Measurements from ENCODE around the gene VSTM2A. TPM values are rescaled to one million over a fixed set of nuclear protein-coding genes. Genes with fewer than 3 reads are reported as not detected.

VSTM2A gene
- total RNA-seq, 1 donor from 2014 or later, result not detected

DNA sequence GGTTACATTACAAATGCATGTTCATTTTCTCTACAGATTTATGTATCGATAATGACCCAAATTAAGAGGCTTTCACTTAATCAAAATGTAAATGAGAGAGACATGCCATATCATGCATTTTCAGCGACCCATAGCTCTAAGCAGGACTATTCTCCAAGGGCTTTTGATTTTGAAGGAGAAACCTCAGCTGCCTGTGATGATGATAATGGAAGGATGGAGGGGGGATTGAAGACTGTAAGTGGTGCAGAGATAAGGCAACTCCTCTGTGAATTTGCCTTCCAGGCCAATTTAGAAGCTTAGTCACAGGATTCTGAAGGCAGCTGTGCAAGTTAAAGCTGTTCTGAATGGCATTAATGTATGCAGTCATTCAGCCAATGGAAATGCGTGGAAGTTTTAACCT lies 8.3 kb downstream of the VSTM2A start:
- DNase-seq (ENCODE audit: extremely low spot score, unreplicated experiment), result no peak
- no peak overlapping the region for H3K27ac Mint-ChIP-seq (ENCODE audit: unreplicated experiment)
- TF ChIP-seq, protein P1, sequence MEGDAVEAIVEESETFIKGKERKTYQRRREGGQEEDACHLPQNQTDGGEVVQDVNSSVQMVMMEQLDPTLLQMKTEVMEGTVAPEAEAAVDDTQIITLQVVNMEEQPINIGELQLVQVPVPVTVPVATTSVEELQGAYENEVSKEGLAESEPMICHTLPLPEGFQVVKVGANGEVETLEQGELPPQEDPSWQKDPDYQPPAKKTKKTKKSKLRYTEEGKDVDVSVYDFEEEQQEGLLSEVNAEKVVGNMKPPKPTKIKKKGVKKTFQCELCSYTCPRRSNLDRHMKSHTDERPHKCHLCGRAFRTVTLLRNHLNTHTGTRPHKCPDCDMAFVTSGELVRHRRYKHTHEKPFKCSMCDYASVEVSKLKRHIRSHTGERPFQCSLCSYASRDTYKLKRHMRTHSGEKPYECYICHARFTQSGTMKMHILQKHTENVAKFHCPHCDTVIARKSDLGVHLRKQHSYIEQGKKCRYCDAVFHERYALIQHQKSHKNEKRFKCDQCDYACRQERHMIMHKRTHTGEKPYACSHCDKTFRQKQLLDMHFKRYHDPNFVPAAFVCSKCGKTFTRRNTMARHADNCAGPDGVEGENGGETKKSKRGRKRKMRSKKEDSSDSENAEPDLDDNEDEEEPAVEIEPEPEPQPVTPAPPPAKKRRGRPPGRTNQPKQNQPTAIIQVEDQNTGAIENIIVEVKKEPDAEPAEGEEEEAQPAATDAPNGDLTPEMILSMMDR (IDR thresholded peaks at IDR 0.05), result no peak
- no peak overlapping the region for H3K4me3 Mint-ChIP-seq (ENCODE audit: unreplicated experiment)
- peaks cover 20% of the 10 kb centered on the region for H3K27me3 Mint-ChIP-seq (ENCODE audit: unreplicated experiment)
- no peaks in the 10 kb centered on the region for H3K36me3 Mint-ChIP-seq (ENCODE audit: unreplicated experiment)
- no peaks in the 10 kb centered on the region for H3K9me3 Mint-ChIP-seq (ENCODE audit: unreplicated experiment)
- no peaks in the 10 kb centered on the region for H3K4me1 Mint-ChIP-seq (ENCODE audit: unreplicated experiment)

DNA sequence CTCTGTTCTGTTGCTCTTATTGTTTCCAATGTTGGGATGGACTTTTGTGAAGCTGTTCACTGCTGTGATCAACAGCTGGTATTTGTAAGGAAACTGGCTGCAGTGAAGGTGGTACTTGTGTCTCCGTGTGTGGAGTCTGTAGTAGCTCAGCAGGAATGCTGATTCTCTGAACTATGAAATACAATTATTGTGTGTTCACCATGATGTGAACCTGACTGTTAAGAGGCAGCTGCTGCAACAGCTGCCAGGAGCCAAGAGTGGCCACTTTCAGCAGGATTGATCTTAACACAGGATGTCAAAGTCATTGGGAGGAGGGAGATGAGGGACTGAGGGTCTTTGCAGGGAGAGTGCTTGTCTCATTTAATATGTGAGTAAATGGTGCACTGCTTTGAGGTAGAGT lies 13.9 kb downstream of the VSTM2A start:
- Mint-ChIP-seq H3K4me1 (ENCODE audit: unreplicated experiment) (no peaks in the 10 kb centered on the region), H3K36me3 (ENCODE audit: unreplicated experiment) (no peaks in the 10 kb centered on the region), H3K4me3 (ENCODE audit: unreplicated experiment) (no peak overlapping the region), H3K9me3 (ENCODE audit: unreplicated experiment) (no peaks in the 10 kb centered on the region), H3K27ac (ENCODE audit: unreplicated experiment) (no peak overlapping the region), H3K27me3 (ENCODE audit: unreplicated experiment) (peaks cover 4% of the 10 kb centered on the region)
- TF ChIP-seq, protein P1 (IDR thresholded peaks at IDR 0.05), result no peak
- DNase-seq (ENCODE audit: extremely low spot score, unreplicated experiment), result no peak

DNA sequence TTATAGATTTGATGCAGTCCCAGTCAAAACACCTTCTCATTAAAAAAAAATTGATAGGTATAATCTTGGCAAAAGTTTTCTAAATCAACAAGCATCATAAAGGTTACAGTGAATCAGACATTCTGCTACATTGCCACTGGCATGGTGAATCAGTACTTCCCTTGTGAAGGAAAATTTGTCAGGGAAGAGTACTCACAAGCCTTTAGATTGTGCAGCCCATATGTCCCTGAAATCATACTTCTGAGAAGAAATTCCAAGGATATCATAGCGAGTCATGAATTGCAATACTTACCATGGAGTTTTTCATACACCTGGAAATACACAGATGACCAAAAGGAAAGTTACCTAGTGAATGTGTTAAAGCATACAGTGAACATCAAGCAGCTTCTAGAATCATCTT lies 17.2 kb downstream of the VSTM2A start:
- no peaks in the 10 kb centered on the region for H3K36me3 Mint-ChIP-seq (ENCODE audit: unreplicated experiment)
- TF ChIP-seq, protein P1 (IDR thresholded peaks at IDR 0.05), result no peak
- H3K27me3 Mint-ChIP-seq (ENCODE audit: unreplicated experiment), result no peaks in the 10 kb centered on the region
- no peak overlapping the region for H3K4me3 Mint-ChIP-seq (ENCODE audit: unreplicated experiment)
- no peaks in the 10 kb centered on the region for H3K4me1 Mint-ChIP-seq (ENCODE audit: unreplicated experiment)
- no peaks in the 10 kb centered on the region for H3K9me3 Mint-ChIP-seq (ENCODE audit: unreplicated experiment)
- no peak overlapping the region for H3K27ac Mint-ChIP-seq (ENCODE audit: unreplicated experiment)
- DNase-seq (ENCODE audit: extremely low spot score, unreplicated experiment), result no peak

DNA sequence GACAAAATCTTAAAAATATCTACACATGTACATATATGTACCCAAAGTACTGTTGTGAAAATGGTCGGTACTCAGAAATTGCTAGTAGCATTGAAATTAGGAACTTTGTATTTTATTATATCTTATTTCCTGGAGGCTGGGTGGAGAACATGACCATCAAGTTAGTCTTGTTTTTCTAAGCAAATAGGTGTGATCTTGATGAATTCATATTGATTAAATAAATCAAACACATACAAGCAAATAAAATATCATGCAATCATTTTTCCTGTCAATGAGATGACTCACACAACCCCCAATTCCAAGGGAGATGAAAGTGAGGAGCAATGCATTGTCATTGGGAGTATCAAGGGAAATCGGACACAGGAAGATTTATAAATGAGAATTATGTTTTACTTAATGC lies 18.0 kb downstream of the VSTM2A start:
- Mint-ChIP-seq H3K27me3 (ENCODE audit: unreplicated experiment) (no peaks in the 10 kb centered on the region), H3K27ac (ENCODE audit: unreplicated experiment) (no peak overlapping the region), H3K4me1 (ENCODE audit: unreplicated experiment) (no peaks in the 10 kb centered on the region), H3K36me3 (ENCODE audit: unreplicated experiment) (no peaks in the 10 kb centered on the region), H3K4me3 (ENCODE audit: unreplicated experiment) (no peak overlapping the region), H3K9me3 (ENCODE audit: unreplicated experiment) (no peaks in the 10 kb centered on the region)
- DNase-seq (ENCODE audit: extremely low spot score, unreplicated experiment), result no peak
- TF ChIP-seq, protein P1 (IDR thresholded peaks at IDR 0.05), result no peak

DNA sequence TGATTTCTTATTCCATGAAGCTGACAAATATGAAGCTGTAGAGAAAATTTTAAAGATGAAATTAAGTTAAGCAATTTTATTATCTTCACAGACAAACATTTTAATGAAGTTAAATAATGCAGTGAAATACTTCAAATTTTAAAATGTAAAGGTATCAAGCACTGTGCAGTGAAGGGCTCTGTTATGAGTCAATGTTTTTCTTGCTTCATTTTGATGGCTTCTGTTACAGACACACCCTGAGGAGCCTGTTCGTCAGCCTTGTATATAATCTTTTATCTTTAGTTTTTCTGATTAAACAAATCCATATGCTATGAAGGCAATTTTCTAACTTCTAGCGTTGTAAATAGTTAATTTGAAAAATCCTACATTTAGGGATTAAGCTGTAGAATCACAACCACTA lies 18.5 kb downstream of the VSTM2A start:
- no peaks in the 10 kb centered on the region for H3K36me3 Mint-ChIP-seq (ENCODE audit: unreplicated experiment)
- H3K9me3 Mint-ChIP-seq (ENCODE audit: unreplicated experiment), result no peaks in the 10 kb centered on the region
- TF ChIP-seq, protein P1 (IDR thresholded peaks at IDR 0.05), result no peak
- H3K27ac Mint-ChIP-seq (ENCODE audit: unreplicated experiment), result no peak overlapping the region
- no peaks in the 10 kb centered on the region for H3K4me1 Mint-ChIP-seq (ENCODE audit: unreplicated experiment)
- no peak for DNase-seq (ENCODE audit: extremely low spot score, unreplicated experiment)
- no peaks in the 10 kb centered on the region for H3K27me3 Mint-ChIP-seq (ENCODE audit: unreplicated experiment)
- no peak overlapping the region for H3K4me3 Mint-ChIP-seq (ENCODE audit: unreplicated experiment)
